GM12892 (cell line): ENCODE results near the gene PM20D1.

ENCODE experiments used
- POLR2A ChIP-seq: IDR thresholded peaks from 2 replicates; pipeline ENCODE4 v1.6.1; 2011; ENCODE audit warnings: low read depth, low read length, control low read depth
- POLR2AphosphoS5 ChIP-seq: IDR thresholded peaks from 2 replicates; pipeline ENCODE4 v1.6.1; 2011; ENCODE audit warnings: low read depth, low read length, control low read depth
- TAF1 ChIP-seq: IDR thresholded peaks from 2 replicates; pipeline ENCODE4 v1.6.1; 2011; ENCODE audit warnings: low read depth, mild to moderate bottlenecking, control low read depth, low read length, borderline replicate concordance

DNA sequence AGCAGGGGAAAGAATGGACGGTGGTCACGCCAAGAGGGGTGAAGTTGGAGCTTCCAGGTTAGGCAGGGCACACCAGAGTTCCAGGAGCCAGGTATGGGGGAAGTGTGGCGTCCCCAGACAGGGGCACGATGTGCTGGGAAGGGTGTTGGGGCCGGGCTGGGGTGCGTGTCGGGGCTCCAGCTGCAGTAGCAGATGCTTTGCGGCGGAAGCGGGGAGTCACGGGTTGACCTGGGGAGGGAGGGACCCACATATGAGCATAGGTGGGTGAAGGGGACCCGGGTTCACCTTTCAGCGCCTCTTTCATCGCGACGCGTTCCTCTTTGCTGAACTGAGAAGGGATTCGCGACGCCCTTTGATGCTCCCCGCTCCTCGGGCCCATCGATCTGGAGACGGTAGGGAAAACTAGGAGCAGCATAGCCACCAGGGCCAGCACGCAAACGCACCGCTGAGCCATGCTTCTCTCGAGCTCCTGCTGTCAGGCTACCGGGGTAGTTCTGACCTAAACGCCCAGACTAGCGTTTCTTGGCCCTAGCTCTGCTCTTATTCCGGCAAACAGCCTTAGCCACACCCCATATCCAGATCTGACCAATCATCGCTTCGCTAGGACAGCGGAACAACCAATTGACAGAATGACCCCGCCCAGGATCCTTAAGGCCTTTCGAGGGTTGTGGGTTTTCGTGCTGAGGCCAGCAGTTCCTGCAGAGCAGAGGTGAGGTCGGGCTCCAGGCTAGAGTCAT, at the start of gene PM20D1:
- TF ChIP-seq POLR2AphosphoS5 (no peak), POLR2A (no peak), TAF1 (no peak)
